A549 (cell line): Measurements from ENCODE around the gene ODC1. TPM values are rescaled to one million over a fixed set of nuclear protein-coding genes. Genes with fewer than 3 reads are reported as not detected.

Experiments
- ATAC-seq, 2 experiments: fragments of 200-7000 bp in 1 of 2; fragments of >200 bp in 1 of 2; cut with Nextera tagmentation in 1 of 2; cut with Tn5 transposase in 1 of 2; 3 replicates each; pipeline versions ENCODE4 v1.8.0 to v1.9.1; 2018 to 2020; ENCODE audit warnings: mild to moderate bottlenecking in 1 of 2, moderate library complexity in 1 of 2
- CTCF ChIA-PET: fragments of 300-600 bp; sonication (Branson Sonifier 250); formaldehyde crosslinking; extraction: SDS; loops from one replicate; lab custom pipeline; 2021; ENCODE audit warnings: antibody characterized with exemption, inconsistent platforms; lab: Yijun Ruan, JAX
- POLR2A ChIA-PET: fragments of 350-600 bp; formaldehyde crosslinking; extraction: SDS; loops from one replicate; lab custom pipeline; 2021; ENCODE audit warnings: antibody characterized with exemption, inconsistent platforms; lab: Yijun Ruan, JAX
- DNase-seq, 2 experiments: peaks; one replicate each; pipeline versions ENCODE4 v3.0.0 to v3.0.0-alpha.2; 2011 to 2016; ENCODE audit warnings: low read depth in 1 of 2, low spot score in 1 of 2
- FAIRE-seq: peaks from 2 replicates; lab custom pipeline; 2011; peaks lifted over from hg19 to GRCh38; lab: Jason Lieb, UNC
- H3K27ac ChIP-seq, 2 experiments: fragments of >200 bp; sonication (Bioruptor Twin); formaldehyde crosslinking; 3 replicates each; pipeline ENCODE4 v1.5.1; 2016 to 2017
- H3K4me1 ChIP-seq: fragments of >200 bp; sonication (Bioruptor Twin); formaldehyde crosslinking; 3 replicates; pipeline ENCODE4 v1.6.1; 2016
- H3K4me2 ChIP-seq: fragments of >200 bp; sonication (Bioruptor Twin); formaldehyde crosslinking; 3 replicates; pipeline ENCODE4 v1.6.1; 2016
- H3K4me3 ChIP-seq: fragments of >200 bp; sonication (Bioruptor Twin); formaldehyde crosslinking; 3 replicates; pipeline ENCODE4 v1.5.1; 2016
- H3K9me3 ChIP-seq: fragments of >200 bp; sonication (Bioruptor Twin); formaldehyde crosslinking; 3 replicates; pipeline ENCODE4 v1.6.1; 2016
- BCL3 ChIP-seq: fragments of >200 bp; sonication (Bioruptor Twin); formaldehyde crosslinking; IDR thresholded peaks from 3 replicates; pipeline ENCODE4 v1.6.1; 2016
- BHLHE40 ChIP-seq: IDR thresholded peaks from 2 replicates; pipeline ENCODE4 v1.6.1; 2012; ENCODE audit warnings: low read depth, low read length, inconsistent platforms
- CHD2 ChIP-seq: fragments of 150-350 bp; IDR thresholded peaks from 2 replicates; pipeline ENCODE4 v1.6.1; 2014; ENCODE audit warnings: low read length; ENCODE audit not compliant: partially characterized antibody
- E2F6 ChIP-seq: IDR thresholded peaks from 2 replicates; pipeline ENCODE4 v1.6.1; 2012; ENCODE audit warnings: low read depth, borderline replicate concordance
- EHMT2 ChIP-seq: fragments of 200-600 bp; sonication (generic); IDR thresholded peaks from 2 replicates; pipeline ENCODE4 v1.6.1; 2016; ENCODE audit warnings: antibody characterized with exemption, low read depth, mild to moderate bottlenecking, moderate library complexity
- EP300 ChIP-seq, 2 experiments: fragments of >200 bp; sonication (Bioruptor Twin); formaldehyde crosslinking; IDR thresholded peaks; 2 replicates in 1 of 2; 3 replicates in 1 of 2; pipeline ENCODE4 v1.6.1; 2016 to 2017
- ESRRA ChIP-seq: fragments of 150-350 bp; IDR thresholded peaks from 2 replicates; pipeline ENCODE4 v1.6.1; 2014; ENCODE audit warnings: mild to moderate bottlenecking, low read length, borderline replicate concordance
- HDAC2 ChIP-seq: fragments of 200-600 bp; sonication (generic); IDR thresholded peaks from 2 replicates; pipeline ENCODE4 v1.6.1; 2016
- HOXB13 ChIP-seq: fragments of 250-450 bp; sonication (Bioruptor Pico); IDR thresholded peaks from 2 replicates; pipeline ENCODE4 v1.5.0; 2020; ENCODE audit warnings: low read depth, mild to moderate bottlenecking, moderate library complexity
- HOXB5 ChIP-seq: fragments of 250-450 bp; sonication (Bioruptor Pico); IDR thresholded peaks from 2 replicates; pipeline ENCODE4 v1.5.0; 2020; ENCODE audit warnings: mild to moderate bottlenecking, moderate library complexity
- JUN ChIP-seq, 2 experiments: fragments of >200 bp; sonication (Bioruptor Twin); formaldehyde crosslinking; IDR thresholded peaks; 2 replicates in 1 of 2; 3 replicates in 1 of 2; pipeline ENCODE4 v1.6.1; 2016 to 2017
- JUNB ChIP-seq: fragments of >200 bp; sonication (Bioruptor Twin); formaldehyde crosslinking; IDR thresholded peaks from 2 replicates; pipeline ENCODE4 v1.6.1; 2016
- KDM5A ChIP-seq: fragments of 200-600 bp; sonication (generic); IDR thresholded peaks from 2 replicates; pipeline ENCODE4 v1.6.1; 2016; ENCODE audit warnings: antibody characterized with exemption, mild to moderate bottlenecking
- PBX3 ChIP-seq: IDR thresholded peaks from 2 replicates; pipeline ENCODE4 v1.6.1; 2012
- RAD21 ChIP-seq, 2 experiments: fragments of >200 bp in 1 of 2; sonication (Bioruptor Twin) in 1 of 2; formaldehyde crosslinking in 1 of 2; IDR thresholded peaks in 1 of 2; conservative IDR thresholded peaks in 1 of 2; 2 replicates in 1 of 2; 3 replicates in 1 of 2; pipeline ENCODE4 v1.6.1; 2012 to 2018; ENCODE audit warnings: inconsistent platforms in 1 of 2
- RARB ChIP-seq: fragments of 250-450 bp; sonication (Bioruptor Pico); IDR thresholded peaks from 2 replicates; pipeline ENCODE4 v1.8.0; 2021; ENCODE audit warnings: mild to moderate bottlenecking, moderate library complexity
- RCOR1 ChIP-seq: fragments of 150-350 bp; IDR thresholded peaks from 2 replicates; pipeline ENCODE4 v1.6.1; 2014; ENCODE audit warnings: antibody characterized with exemption, low read length, low read depth
- RFX5 ChIP-seq: fragments of 450-650 bp; IDR thresholded peaks from 2 replicates; pipeline ENCODE4 v1.7.1; 2014; ENCODE audit warnings: antibody characterized with exemption, mild to moderate bottlenecking, moderate library complexity
- SMC3 ChIP-seq: fragments of >200 bp; sonication (Bioruptor Twin); formaldehyde crosslinking; IDR thresholded peaks from 3 replicates; pipeline ENCODE4 v1.6.1; 2018; ENCODE audit warnings: inconsistent platforms
- USF2 ChIP-seq: fragments of 450-650 bp; IDR thresholded peaks from 2 replicates; pipeline ENCODE4 v1.6.1; 2014; ENCODE audit warnings: antibody characterized with exemption
- ZFP36 ChIP-seq: fragments of 450-650 bp; IDR thresholded peaks from 2 replicates; pipeline ENCODE4 v1.6.1; 2014; ENCODE audit warnings: borderline replicate concordance; ENCODE audit not compliant: partially characterized antibody
- ZNF302 ChIP-seq: fragments of 250-450 bp; sonication (Bioruptor Pico); IDR thresholded peaks from 2 replicates; pipeline ENCODE4 v1.9.0; 2021; ENCODE audit warnings: inconsistent platforms, mild to moderate bottlenecking, moderate library complexity
- WGBS: methylation state at CpG from one replicate; pipeline ENCODE4 v1.1.6; 2017; ENCODE audit errors: missing lambda C conversion rate; 5-methylcytosine and 5-hydroxymethylcytosine counted together
- polyA plus RNA-seq, 4 experiments: library from polyadenylated mRNA; depleted of rRNA in 3 of 4; stranded (reverse); fragments of >200 nt; fragmentation: RNase III in 1 of 4; extraction: RNeasy Plus Mini Kit Qiagen cat#74134 plus additional on column Dnase treatment in 1 of 4; gene quantifications; 2 replicates in 3 of 4; 3 replicates in 1 of 4; pipeline ENCODE4 v1.2.3, GENCODE V29; 2011 to 2017
- TF ChIP-seq, protein P1 (sequence below): fragments of >200 bp; sonication (Bioruptor Twin); formaldehyde crosslinking; IDR thresholded peaks from 3 replicates; pipeline ENCODE4 v1.5.1; 2016
- TF ChIP-seq, protein P2 (sequence below): fragments of 250-450 bp; sonication (Bioruptor Pico); IDR thresholded peaks from 2 replicates; pipeline ENCODE4 v1.5.0; 2020; ENCODE audit warnings: low read depth, mild to moderate bottlenecking, moderate library complexity
- TF ChIP-seq, protein P3 (sequence below): fragments of 200-600 bp; sonication (generic); IDR thresholded peaks from 2 replicates; pipeline ENCODE4 v1.6.1; 2016; ENCODE audit warnings: antibody characterized with exemption, mild to moderate bottlenecking, moderate library complexity

Gene ODC1
- polyA plus RNA-seq, 2 of the 4 experiments (the other 2 are of a cell fraction): 57.8 to 265 TPM

DNA sequence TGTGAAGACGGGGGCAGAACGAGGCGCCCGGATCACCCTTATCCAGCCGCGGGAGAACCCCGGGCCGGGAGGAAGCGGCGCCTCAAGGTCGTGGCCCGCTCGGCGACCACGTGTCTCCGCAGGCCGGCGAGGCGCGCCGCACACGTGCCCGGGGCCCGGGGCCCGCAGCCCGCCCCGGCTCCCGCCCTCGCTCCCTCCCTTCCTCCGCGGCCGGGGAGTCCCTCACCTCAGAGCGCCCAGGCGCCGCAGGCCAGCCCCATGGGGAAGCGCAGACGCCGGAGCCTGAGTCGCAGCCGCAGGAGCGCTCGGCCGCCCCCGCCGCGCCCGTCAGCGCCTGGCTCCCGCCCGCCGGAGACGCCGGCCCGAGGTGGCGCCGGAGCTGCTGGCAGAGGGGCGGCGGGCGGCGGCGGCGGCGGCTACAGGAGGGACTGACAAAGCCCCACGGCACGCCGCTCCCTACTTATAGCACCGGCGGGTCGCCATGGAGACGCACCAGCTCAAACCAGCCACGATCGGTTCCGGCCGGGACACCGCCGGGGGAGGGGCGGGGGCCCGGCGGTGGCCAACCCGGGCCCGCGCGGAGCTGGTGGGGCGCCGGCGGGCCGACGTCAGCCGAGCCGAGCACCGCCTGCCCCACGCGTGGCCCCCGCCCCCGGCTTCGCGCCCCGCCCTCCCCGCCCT is at the start of gene ODC1 (continued):
- no peak for TF ChIP-seq KDM5A
- TF ChIP-seq RCOR1: no peak
- TF ChIP-seq HOXB13 (CRISPR knock-in tag): peak; percentile 93; the same call in 1 of the 2 replicates
- TF ChIP-seq ZNF302 (CRISPR knock-in tag): no peak
- peak; percentile 11; the same call in 1 of the 2 replicates for TF ChIP-seq HDAC2
- TF ChIP-seq, all 56 proteins: peak for 22

DNA sequence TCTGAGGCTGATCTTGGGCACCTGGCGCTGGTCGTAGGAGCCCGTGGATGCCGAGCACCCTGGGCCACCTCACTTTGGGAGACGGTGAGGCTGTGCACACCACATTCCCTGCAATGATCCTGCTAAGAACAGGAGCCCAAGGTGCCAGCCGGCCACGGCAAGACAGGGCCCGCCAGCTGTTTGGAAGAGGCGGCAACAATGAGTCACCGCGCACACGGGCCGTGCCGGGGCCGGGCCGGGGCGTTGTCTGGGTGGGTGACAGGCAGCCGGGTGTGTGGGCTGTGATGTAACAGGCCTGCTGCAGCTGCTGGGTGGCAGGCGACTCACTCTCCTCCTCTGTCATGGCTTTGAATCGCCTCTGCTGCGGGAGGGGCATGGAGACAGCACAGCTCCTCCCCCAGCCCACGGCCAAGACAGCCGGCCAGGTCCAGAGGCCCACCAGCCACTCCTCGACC is 49.7 kb upstream of the ODC1 start:
- POLR2A ChIA-PET: interaction anchor here (0.8 to 1.8 kb wide), 5 partner anchors 11 to 61 kb away, joined by 3 to 10 read pairs (median 4); partner anchors contain the start of gene ODC1
- H3K4me2 ChIP-seq: peak overlapping the region; percentile 75
- CTCF ChIA-PET: interaction anchor here (0.6 to 2.6 kb wide), 7 partner anchors 14 to 89 kb away, joined by 3 to 9 read pairs (median 4); partner anchors contain the start of gene ODC1
- TF ChIP-seq CHD2: no peak
- TF ChIP-seq HOXB13 (CRISPR knock-in tag): no peak
- TF ChIP-seq HOXB5 (CRISPR knock-in tag): no peak
- TF ChIP-seq RCOR1: no peak
- no peak for TF ChIP-seq EHMT2
- peak in 1 of 2 experiments; percentile 27; a peak in 2 of 5 replicates for TF ChIP-seq RAD21 (conservative IDR thresholded peaks at IDR 0.05 in 1 of 2, IDR thresholded peaks at IDR 0.05 in 1 of 2)
- TF ChIP-seq PBX3: peak; percentile 80
- TF ChIP-seq, protein P1, sequence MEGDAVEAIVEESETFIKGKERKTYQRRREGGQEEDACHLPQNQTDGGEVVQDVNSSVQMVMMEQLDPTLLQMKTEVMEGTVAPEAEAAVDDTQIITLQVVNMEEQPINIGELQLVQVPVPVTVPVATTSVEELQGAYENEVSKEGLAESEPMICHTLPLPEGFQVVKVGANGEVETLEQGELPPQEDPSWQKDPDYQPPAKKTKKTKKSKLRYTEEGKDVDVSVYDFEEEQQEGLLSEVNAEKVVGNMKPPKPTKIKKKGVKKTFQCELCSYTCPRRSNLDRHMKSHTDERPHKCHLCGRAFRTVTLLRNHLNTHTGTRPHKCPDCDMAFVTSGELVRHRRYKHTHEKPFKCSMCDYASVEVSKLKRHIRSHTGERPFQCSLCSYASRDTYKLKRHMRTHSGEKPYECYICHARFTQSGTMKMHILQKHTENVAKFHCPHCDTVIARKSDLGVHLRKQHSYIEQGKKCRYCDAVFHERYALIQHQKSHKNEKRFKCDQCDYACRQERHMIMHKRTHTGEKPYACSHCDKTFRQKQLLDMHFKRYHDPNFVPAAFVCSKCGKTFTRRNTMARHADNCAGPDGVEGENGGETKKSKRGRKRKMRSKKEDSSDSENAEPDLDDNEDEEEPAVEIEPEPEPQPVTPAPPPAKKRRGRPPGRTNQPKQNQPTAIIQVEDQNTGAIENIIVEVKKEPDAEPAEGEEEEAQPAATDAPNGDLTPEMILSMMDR: no peak
- no peak for TF ChIP-seq KDM5A
- TF ChIP-seq, protein P2, sequence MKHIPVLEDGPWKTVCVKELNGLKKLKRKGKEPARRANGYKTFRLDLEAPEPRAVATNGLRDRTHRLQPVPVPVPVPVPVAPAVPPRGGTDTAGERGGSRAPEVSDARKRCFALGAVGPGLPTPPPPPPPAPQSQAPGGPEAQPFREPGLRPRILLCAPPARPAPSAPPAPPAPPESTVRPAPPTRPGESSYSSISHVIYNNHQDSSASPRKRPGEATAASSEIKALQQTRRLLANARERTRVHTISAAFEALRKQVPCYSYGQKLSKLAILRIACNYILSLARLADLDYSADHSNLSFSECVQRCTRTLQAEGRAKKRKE (CRISPR knock-in tag): no peak
- TF ChIP-seq EP300 (IDR thresholded peaks at IDR 0.05): peak; percentile 55 to 61; a peak in 2 of 5 replicates
- no peak for TF ChIP-seq ESRRA
- TF ChIP-seq SMC3: peak; percentile 28; the same call in 1 of the 3 replicates
- TF ChIP-seq BHLHE40: peak; percentile 88
- TF ChIP-seq RARB (CRISPR knock-in tag): no peak
- TF ChIP-seq, protein P3, sequence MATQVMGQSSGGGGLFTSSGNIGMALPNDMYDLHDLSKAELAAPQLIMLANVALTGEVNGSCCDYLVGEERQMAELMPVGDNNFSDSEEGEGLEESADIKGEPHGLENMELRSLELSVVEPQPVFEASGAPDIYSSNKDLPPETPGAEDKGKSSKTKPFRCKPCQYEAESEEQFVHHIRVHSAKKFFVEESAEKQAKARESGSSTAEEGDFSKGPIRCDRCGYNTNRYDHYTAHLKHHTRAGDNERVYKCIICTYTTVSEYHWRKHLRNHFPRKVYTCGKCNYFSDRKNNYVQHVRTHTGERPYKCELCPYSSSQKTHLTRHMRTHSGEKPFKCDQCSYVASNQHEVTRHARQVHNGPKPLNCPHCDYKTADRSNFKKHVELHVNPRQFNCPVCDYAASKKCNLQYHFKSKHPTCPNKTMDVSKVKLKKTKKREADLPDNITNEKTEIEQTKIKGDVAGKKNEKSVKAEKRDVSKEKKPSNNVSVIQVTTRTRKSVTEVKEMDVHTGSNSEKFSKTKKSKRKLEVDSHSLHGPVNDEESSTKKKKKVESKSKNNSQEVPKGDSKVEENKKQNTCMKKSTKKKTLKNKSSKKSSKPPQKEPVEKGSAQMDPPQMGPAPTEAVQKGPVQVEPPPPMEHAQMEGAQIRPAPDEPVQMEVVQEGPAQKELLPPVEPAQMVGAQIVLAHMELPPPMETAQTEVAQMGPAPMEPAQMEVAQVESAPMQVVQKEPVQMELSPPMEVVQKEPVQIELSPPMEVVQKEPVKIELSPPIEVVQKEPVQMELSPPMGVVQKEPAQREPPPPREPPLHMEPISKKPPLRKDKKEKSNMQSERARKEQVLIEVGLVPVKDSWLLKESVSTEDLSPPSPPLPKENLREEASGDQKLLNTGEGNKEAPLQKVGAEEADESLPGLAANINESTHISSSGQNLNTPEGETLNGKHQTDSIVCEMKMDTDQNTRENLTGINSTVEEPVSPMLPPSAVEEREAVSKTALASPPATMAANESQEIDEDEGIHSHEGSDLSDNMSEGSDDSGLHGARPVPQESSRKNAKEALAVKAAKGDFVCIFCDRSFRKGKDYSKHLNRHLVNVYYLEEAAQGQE: no peak
- no peak for TF ChIP-seq RFX5
- TF ChIP-seq JUN (IDR thresholded peaks at IDR 0.05): peak; percentile 36 to 63; a peak in 3 of 5 replicates
- TF ChIP-seq USF2: no peak
- TF ChIP-seq ZFP36: no peak
- peak; percentile 74 for TF ChIP-seq JUNB
- peak; percentile 83; the same call in 2 of the 3 replicates for TF ChIP-seq BCL3
- TF ChIP-seq E2F6: no peak
- TF ChIP-seq HDAC2: no peak

More for the DNA sequence above, 49.7 kb upstream of the ODC1 start:
- H3K4me1 ChIP-seq: peaks cover 38% of the 10 kb centered on the region
- DNase-seq: peak; percentile 84 to 85
- 8% methylated on average over 21 of the region's 24 CpGs for WGBS
- peak; percentile 64 to 66 for ATAC-seq
- H3K9me3 ChIP-seq: no peaks in the 10 kb centered on the region
- no peak for FAIRE-seq
- H3K4me3 ChIP-seq: no peak overlapping the region
- peak overlapping the region; percentile 32 to 62; a peak in 4 of 6 replicates for H3K27ac ChIP-seq
